Epithelial cell of esophagus (primary cell): Measurements from ENCODE around the gene CBFA2T2.
"Not testable (repeated sequence)": the region's sequence is repeated elsewhere in the genome, so short reads cannot be mapped to it uniquely, and the experiment has no call there.

ENCODE experiments used
- DNase-seq: peaks from one replicate; pipeline ENCODE4 v3.0.0; 2010; ENCODE audit warnings: low read depth
- H3K4me3 ChIP-seq: 2 replicates; pipeline ENCODE4 v1.5.1; 2011; ENCODE audit warnings: mild to moderate bottlenecking, low read length, control low read depth
- CTCF ChIP-seq: IDR thresholded peaks from 2 replicates; pipeline ENCODE4 v1.5.1; 2011; ENCODE audit warnings: low read depth, mild to moderate bottlenecking, low read length, control low read depth, inconsistent platforms; ENCODE audit not compliant: insufficient read depth; ENCODE audit errors: missing control alignments

The CBFA2T2 gene

GRCh38 chr20:33499355-33499754, 9.5 kb downstream of the CBFA2T2 start:
- no peak for DNase-seq
- TF ChIP-seq CTCF = no peak
- H3K4me3 ChIP-seq = no peak overlapping the region

DNA sequence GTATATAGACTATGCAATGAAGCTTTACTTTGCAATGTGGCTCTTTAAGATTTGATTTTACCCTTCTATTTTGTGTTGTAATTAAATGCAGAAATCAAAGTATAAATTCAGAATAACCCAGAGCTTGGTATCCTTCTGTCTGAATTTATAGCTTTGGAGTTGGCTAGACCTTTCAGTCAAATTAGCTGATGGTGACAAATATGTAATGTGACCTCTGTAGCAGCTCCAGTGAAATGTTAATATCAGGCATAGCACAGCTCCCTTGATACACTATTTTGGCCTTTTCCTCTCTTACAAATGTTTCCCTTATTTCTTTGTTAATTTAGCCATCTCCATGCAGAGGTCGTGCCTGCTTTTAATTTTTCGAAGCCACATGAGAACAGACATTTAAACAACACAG, 11.1 kb downstream of the CBFA2T2 start:
- H3K4me3 ChIP-seq = no peak overlapping the region
- no peak for TF ChIP-seq CTCF
- no peak for DNase-seq

- H3K4me3 ChIP-seq = no peak overlapping the region
- no peak for TF ChIP-seq CTCF
- no peak for DNase-seq
Measured at GRCh38 chr20:33503564-33503963, 13.7 kb downstream of the CBFA2T2 start.

GRCh38 chr20:33506576-33506975, 16.7 kb downstream of the CBFA2T2 start:
- no peak for DNase-seq
- TF ChIP-seq CTCF = no peak
- H3K4me3 ChIP-seq = no peak overlapping the region

DNA sequence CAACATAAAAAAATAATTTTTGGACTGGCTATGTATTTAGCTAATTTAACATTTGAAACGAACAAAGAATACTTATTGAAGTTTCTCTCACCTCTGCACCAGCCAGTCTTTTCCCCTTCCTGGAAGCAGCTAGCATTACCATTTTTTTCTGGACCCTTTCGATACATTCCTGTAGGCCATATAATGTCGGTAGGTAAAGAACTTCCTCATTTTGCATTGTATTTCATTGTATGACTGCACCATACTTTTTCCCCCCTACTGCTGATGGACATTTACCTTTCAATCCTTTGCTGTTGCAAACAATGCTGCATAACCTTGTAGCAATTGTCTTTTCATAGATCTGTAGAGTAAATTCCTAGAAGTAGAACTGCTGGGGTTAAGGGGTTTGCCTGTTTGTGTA, 17.6 kb downstream of the CBFA2T2 start:
- no peak for TF ChIP-seq CTCF
- H3K4me3 ChIP-seq = no peak overlapping the region
- no peak for DNase-seq

DNA sequence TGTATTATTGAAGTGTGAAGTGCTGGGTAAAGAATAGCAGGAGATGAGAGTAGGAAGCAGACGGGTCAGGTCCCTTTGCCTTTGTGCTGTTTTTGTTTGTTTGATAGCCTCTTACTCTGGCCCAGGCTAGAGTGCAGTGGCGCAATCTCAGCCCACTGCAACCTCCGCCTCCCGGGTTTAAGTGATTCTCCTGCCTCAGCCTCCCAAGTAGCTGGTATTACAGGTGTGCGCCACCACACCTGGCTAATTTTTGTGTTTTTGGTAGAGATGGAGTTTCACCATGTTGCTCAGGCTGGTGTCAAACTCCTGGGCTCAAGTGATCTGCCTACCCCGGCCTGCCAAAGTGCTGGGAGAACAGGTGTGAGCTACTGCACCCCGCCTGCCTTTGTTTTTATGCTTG, 18.1 kb downstream of the CBFA2T2 start:
- DNase-seq = not testable (repeated sequence)

DNA sequence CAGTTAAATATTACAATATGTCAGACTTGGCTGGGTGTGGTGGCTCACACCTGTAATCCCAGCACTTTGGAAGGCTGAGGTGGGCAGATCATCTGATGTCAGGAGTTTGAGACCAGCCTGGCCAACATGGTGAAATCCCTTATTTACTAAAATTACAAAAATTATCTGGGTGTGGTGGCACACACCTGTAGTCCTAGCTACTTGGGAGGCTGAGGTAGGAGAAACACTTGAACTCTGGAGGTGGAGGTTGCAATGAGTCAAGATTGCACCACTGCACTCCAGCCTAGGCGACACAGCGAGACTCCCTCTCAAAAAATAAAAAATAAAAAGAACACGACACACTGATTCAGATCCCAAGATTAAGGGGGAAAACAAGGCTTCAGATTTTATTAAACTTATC, 19.2 kb downstream of the CBFA2T2 start:
- not testable (repeated sequence) for H3K4me3 ChIP-seq, DNase-seq

More for the DNA sequence above, 18.1 kb downstream of the CBFA2T2 start:
- not testable (repeated sequence) for H3K4me3 ChIP-seq

DNA sequence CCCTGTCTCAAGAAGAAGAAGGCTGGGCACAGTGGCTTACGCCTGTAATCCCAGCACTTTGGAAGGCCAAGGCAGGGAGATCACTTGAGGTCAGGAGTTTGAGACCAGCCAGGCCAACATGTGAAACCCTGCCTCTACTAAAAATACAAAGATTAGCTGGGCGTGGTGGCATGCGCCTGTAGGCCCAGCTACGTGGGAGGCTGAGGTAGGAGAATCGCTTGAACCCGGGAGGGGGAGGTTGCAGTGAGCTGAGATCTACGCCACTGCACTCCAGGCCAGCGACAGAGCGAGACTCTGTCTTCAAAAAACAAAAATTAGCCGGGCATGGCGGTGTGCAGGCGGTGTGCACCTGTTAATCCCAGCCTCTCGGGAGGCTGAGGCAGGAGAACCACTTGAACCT, 22.0 kb downstream of the CBFA2T2 start:
- H3K4me3 ChIP-seq = not testable (repeated sequence)

DNA sequence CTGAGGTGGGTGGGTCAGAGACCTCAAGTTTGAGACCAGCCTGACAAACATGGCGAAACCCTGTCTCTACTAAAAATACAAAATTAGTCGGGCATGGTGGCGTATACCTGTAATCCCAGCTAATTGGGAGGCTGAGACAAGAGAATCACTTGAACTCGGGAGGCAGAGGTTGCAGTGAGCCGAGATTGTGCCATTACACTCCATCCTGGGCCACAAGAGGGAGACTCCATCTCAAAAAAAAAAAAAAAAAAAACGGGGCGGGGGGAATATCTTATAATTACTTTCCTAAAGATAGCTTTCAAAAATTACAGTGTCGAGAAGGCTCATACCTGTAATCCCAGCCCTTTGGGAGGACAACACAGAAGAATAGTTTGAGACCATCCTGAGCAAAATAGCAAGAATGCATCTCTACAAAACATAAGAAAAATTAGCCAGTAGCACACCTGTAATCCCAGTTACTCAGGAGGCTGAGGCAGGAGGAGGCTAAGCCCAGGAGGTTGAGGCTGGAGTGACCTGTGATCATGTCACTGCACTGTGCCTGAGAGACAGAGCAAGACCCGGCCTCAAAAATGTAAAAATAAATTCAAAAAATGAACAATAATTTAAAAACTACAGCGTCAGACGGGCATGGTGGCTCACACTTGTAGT, 25.8 kb downstream of the CBFA2T2 start:
- DNase-seq = peak; percentile 2
- peak; percentile 21 for TF ChIP-seq CTCF

More for the DNA sequence above, 22.0 kb downstream of the CBFA2T2 start:
- DNase-seq = not testable (repeated sequence)

More for the DNA sequence above, 25.8 kb downstream of the CBFA2T2 start:
- H3K4me3 ChIP-seq = no peak overlapping the region
